NCI-H2227 (cell line): ENCODE data around the gene LDLRAD3.
A peak's percentile ranks its signal among the peaks of the same experiment; 100 is the strongest.

ENCODE experiments used
- DNase-seq: peaks from one replicate; lab custom pipeline; 2025; ENCODE audit not compliant: unreplicated experiment; lab: John Stamatoyannopoulos, UW

LDLRAD3 gene

GRCh38 chr11:35953081-35953760 lies 9.4 kb downstream of the LDLRAD3 start:
- DNase-seq = peak; percentile 6

GRCh38 chr11:35954205-35954604 lies 10.3 kb downstream of the LDLRAD3 start:
- DNase-seq = no peak

- DNase-seq = no peak
Observed at GRCh38 chr11:35955636-35956035, 11.8 kb downstream of the LDLRAD3 start.

GRCh38 chr11:35962369-35963138 lies 18.7 kb downstream of the LDLRAD3 start:
- DNase-seq = no peak

GRCh38 chr11:35963911-35964310 lies 20.0 kb downstream of the LDLRAD3 start:
- no peak for DNase-seq

GRCh38 chr11:35964841-35965240 lies 21.0 kb downstream of the LDLRAD3 start:
- DNase-seq = no peak

- DNase-seq = no peak
Observed at GRCh38 chr11:35967042-35967441, 23.2 kb downstream of the LDLRAD3 start.

- DNase-seq = no peak
Observed at GRCh38 chr11:35968386-35969088, 24.7 kb downstream of the LDLRAD3 start.

GRCh38 chr11:35969089-35970042 lies 25.5 kb downstream of the LDLRAD3 start:
- no peak for DNase-seq

- no peak for DNase-seq
Observed at GRCh38 chr11:35970445-35970844, 26.6 kb downstream of the LDLRAD3 start.

- DNase-seq = no peak
Observed at GRCh38 chr11:35971841-35972422, 28.1 kb downstream of the LDLRAD3 start.

GRCh38 chr11:35974882-35975589 lies 31.2 kb downstream of the LDLRAD3 start:
- DNase-seq = no peak

GRCh38 chr11:35976434-35976833 lies 32.6 kb downstream of the LDLRAD3 start:
- DNase-seq = no peak

- no peak for DNase-seq
Observed at GRCh38 chr11:35978183-35978582, 34.3 kb downstream of the LDLRAD3 start.

GRCh38 chr11:35978891-35979290 lies 35.0 kb downstream of the LDLRAD3 start:
- DNase-seq = no peak

- DNase-seq = no peak
Observed at GRCh38 chr11:35980686-35981390, 37.0 kb downstream of the LDLRAD3 start.

GRCh38 chr11:35981581-35981980 lies 37.7 kb downstream of the LDLRAD3 start:
- no peak for DNase-seq

- DNase-seq = no peak
Observed at GRCh38 chr11:35982061-35982460, 38.2 kb downstream of the LDLRAD3 start.

GRCh38 chr11:35983981-35984380 lies 40.1 kb downstream of the LDLRAD3 start:
- no peak for DNase-seq
